Psoas muscle (tissue), 8 donors: ENCODE data around the gene ROBO1. TPM values are rescaled to one million over a fixed set of nuclear protein-coding genes. Genes with fewer than 3 reads are reported as not detected.

Source experiments
- ATAC-seq, 4 donors: fragments of 200-7000 bp; cut with Tn5 transposase; one replicate each; pipeline ENCODE4 v1.9.1; 2020; ENCODE audit warnings: moderate library complexity in 3 of 4, mild to moderate bottlenecking in 2 of 4
- DNase-seq, 2 donors: peaks; one replicate each; pipeline ENCODE4 v3.0.0-alpha.2; 2020
- H3K27ac ChIP-seq: fragments of 200-600 bp; one replicate; pipeline ENCODE4 v1.8.0; 2022
- H3K27me3 ChIP-seq, 3 donors: fragments of 200-600 bp in 1 of 3; one replicate each; pipeline versions ENCODE4 v1.6.1 to v1.8.0; 2013 to 2022; ENCODE audit warnings: low read length in 2 of 3, mild to moderate bottlenecking in 2 of 3, moderate library complexity in 1 of 3; ENCODE audit not compliant: insufficient read depth in 3 of 3
- H3K36me3 ChIP-seq, 2 donors: fragments of 200-600 bp in 1 of 2; one replicate each; pipeline versions ENCODE4 v1.6.1 to v1.8.0; 2013 to 2022; ENCODE audit warnings: low read depth in 1 of 2, mild to moderate bottlenecking in 1 of 2, moderate library complexity in 1 of 2; ENCODE audit not compliant: insufficient read depth in 1 of 2
- H3K4me1 ChIP-seq: fragments of 200-600 bp; one replicate; pipeline ENCODE4 v1.8.0; 2022
- H3K4me3 ChIP-seq: fragments of 200-600 bp; one replicate; pipeline ENCODE4 v1.8.0; 2022; ENCODE audit warnings: mild to moderate bottlenecking
- H3K9me3 ChIP-seq: fragments of 200-600 bp; one replicate; pipeline ENCODE4 v1.8.0; 2022
- WGBS, 3 donors: extraction: QIAGEN DNeasy Blood & Tissue Kit; methylation state at CpG; one replicate each; pipeline versions ENCODE4 v1.1.6 to v1.1.7; 2013; 5-methylcytosine and 5-hydroxymethylcytosine counted together
- intact Hi-C, 2 donors: fragments of 100-400 bp; cut with DNase I; formaldehyde crosslinking; loops; one replicate each; pipeline versions ENCODE4 v1.11.0 to v1.14.2; 2022
- polyA plus RNA-seq, 3 donors: library from polyadenylated mRNA; stranded (reverse); fragments of 200-250 nt; gene quantifications; one replicate each; pipeline ENCODE4 v1.2.3, GENCODE V29; 2013
- total RNA-seq, 4 donors: library from RNA; stranded (reverse); fragmentation: NEBNext Ultra II Directional in 2 of 4; extraction: Animal tissue kit (Norgen Biotek cat#: 25700) in 2 of 4; gene quantifications; one replicate each; pipeline versions ENCODE4 v1.2.1 to v1.2.4, GENCODE V29; 2021 to 2023
- TF ChIP-seq, protein P1 (sequence below): fragments of 200-600 bp; IDR thresholded peaks from one replicate; pipeline ENCODE4 v1.8.0; 2022; ENCODE audit warnings: antibody characterized with exemption
- donor health status: healthy with polysubstance abuse.
- donor health status: DM: no; HTN: no; CAD: no; lungs with moderate emphysema.
- donor health status: Bipolar disorder and iron deficiency.
- donor health status: healthy.
- donor health status: DM: yes; HTN: yes; CAD: no.
- donor health status: DM: no; HTN: no; CAD: no.
- donor health status: DM: no; HTN: no; CAD: no.
- donor health status: DM: yes; HTN: yes; CAD: no.

ROBO1 gene
- total and polyA plus RNA-seq, 7 donors: 0.52 to 14.0 (median 4.9) TPM

DNA sequence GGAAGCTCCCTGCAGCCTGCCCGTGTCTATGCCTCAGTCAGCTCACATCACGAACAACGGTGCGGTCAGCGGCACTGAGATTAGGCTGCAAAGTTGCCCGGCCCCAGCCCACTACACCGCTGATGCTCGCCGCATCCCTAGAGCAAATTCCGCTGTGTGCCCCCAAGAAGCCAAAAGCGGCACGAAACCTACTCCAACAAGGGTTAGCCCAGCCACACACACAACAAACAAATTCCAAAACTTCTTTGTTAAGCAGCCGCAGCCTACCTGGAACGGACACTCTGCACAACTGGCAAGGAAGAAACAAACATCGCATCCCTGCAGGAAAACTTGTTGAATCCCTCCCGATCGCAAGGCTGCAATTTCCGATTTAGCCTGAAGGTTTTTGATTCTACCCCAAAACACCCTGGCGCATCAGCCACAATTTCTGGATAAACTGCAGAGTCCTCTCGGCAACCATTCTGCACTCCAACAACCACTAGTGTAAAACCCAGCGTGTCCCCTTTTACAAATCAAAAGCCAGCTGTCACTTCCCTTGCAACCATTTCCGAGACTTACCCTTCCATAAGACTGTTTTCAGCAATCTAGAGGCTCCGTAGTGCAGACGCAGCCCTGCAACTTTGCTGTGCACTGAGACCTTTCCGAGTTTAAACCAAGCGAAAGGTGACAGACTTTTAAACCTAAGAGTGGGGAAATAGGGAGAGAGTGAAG lies 449 bp downstream of the ROBO1 start:
- 1 to 2% (median 1%) methylated on average over 26 of the region's 26 CpGs for WGBS, 3 donors
- peaks cover 2 to 24% (median 8%) of the 10 kb centered on the region in 3 donors for H3K27me3 ChIP-seq

DNA sequence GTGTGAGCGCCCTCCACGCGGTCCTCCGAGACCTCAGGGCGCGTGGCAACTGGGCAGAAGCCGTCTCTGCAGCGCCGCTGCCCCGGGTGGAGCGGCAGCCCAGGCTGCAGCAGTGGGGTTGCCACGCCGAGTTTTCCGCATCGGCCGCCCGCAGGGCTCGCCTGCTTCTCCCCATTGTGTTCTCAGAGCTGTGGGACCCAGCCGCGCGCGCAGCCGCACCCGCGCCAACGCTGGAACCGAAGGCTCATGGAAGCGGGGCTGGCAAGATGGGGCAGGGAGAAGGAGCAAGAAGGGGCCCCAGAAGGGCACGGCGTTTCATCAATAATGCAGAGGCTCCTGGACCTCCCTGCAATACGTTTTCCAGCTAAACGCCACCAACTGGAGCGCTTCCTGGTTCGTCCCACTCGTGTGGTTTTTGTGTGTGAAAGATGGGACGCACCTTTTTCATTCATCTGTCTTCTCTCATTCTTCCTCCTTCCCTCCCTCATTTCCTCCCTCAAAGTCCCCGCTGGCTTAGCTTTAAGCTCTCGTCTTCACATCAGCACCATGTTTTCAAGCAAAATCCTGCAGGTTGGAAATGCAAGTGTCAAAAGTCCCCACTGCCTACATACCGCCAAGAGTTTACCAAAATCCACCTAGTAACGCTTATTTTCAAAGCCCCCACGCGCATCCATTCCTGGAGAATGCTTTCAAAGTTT lies 1.2 kb downstream of the ROBO1 start:
- no peak for ATAC-seq
- Histone ChIP-seq H3K27me3 (peaks cover 2 to 24% (median 8%) of the 10 kb centered on the region in 3 donors), H3K9me3 (no peaks in the 10 kb centered on the region), H3K27ac (no peak overlapping the region), H3K36me3 (no peaks in the 10 kb centered on the region), H3K4me3 (no peak overlapping the region), H3K4me1 (no peaks in the 10 kb centered on the region)
- intact Hi-C loops: no loop called here
- WGBS, 3 donors: 1 to 2% (median 1%) methylated on average over 37 to 42 of the region's 42 CpGs
- no peak for DNase-seq
- TF ChIP-seq, protein P1, sequence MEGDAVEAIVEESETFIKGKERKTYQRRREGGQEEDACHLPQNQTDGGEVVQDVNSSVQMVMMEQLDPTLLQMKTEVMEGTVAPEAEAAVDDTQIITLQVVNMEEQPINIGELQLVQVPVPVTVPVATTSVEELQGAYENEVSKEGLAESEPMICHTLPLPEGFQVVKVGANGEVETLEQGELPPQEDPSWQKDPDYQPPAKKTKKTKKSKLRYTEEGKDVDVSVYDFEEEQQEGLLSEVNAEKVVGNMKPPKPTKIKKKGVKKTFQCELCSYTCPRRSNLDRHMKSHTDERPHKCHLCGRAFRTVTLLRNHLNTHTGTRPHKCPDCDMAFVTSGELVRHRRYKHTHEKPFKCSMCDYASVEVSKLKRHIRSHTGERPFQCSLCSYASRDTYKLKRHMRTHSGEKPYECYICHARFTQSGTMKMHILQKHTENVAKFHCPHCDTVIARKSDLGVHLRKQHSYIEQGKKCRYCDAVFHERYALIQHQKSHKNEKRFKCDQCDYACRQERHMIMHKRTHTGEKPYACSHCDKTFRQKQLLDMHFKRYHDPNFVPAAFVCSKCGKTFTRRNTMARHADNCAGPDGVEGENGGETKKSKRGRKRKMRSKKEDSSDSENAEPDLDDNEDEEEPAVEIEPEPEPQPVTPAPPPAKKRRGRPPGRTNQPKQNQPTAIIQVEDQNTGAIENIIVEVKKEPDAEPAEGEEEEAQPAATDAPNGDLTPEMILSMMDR: no peak

More for the DNA sequence above, 449 bp downstream of the ROBO1 start:
- Histone ChIP-seq H3K36me3 (no peaks in the 10 kb centered on the region), H3K4me1 (no peaks in the 10 kb centered on the region), H3K9me3 (no peaks in the 10 kb centered on the region), H3K4me3 (peak overlapping the region; percentile 13), H3K27ac (no peak overlapping the region)
- TF ChIP-seq, protein P1: no peak
- ATAC-seq: no peak
- DNase-seq: no peak
- intact Hi-C loops: no loop called here

DNA sequence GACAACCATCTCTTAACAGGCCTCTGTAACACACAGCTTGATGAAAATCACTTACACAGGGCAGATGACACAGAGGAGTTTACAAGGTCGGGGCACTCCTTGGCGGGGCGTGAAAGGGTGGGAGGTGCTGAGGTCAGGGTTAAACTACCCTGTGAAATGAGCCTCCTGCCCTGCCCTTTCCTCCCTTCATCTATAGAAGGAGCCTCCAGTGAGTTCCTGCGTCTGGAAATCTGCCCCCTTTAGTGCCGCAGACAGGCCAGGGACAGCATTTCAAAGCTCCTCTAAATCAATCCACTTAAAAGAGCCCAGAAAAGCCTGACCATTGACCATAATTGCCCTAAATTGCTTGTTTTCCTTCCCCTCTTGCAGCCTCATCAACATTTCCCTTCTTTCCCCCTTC lies 1.9 kb downstream of the ROBO1 start:
- ATAC-seq (no peak), DNase-seq (no peak)
- Histone ChIP-seq H3K27me3 (peaks cover 2 to 24% (median 8%) of the 10 kb centered on the region in 3 donors), H3K36me3 (no peaks in the 10 kb centered on the region), H3K27ac (no peak overlapping the region), H3K9me3 (no peaks in the 10 kb centered on the region), H3K4me1 (no peaks in the 10 kb centered on the region), H3K4me3 (no peak overlapping the region)
- WGBS, 3 donors: 17 to 42% (median 29%) methylated on average over 5 of the region's 5 CpGs
- TF ChIP-seq, protein P1: no peak
- intact Hi-C loops: no loop called here

DNA sequence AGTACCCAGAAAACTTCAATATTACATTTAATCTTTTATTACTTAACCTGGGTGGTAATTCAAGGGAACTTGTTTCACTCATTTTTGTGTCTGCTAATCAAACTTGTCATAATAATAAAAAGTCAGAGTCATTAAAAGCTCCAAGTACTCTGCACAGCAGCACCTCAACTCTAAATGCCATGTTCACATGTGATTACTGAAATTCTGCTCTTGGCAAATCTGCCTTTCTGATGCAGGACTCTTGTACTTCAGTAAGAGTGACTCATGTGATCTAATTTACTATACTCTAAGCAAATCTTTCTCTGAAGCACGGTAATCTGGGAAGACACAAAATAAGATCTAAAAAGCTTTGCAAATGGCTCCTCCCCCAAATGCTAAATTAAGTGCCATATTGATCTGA lies 6.4 kb downstream of the ROBO1 start:
- H3K27ac ChIP-seq: no peak overlapping the region
- ATAC-seq: no peak
- intact Hi-C loops: no loop called here
- peaks cover 2 to 9% (median 6%) of the 10 kb centered on the region in 3 donors for H3K27me3 ChIP-seq
- TF ChIP-seq, protein P1: no peak
- no peak overlapping the region for H3K4me3 ChIP-seq
- no peaks in the 10 kb centered on the region for H3K4me1 ChIP-seq
- no peaks in the 10 kb centered on the region for H3K9me3 ChIP-seq
- DNase-seq: no peak
- 68 to 81% (median 69%) methylated on average over 1 of the region's 1 CpG for WGBS, 3 donors
- no peaks in the 10 kb centered on the region for H3K36me3 ChIP-seq
